ENCODE data around the gene ABCC8.

ABCC8 gene

DNA sequence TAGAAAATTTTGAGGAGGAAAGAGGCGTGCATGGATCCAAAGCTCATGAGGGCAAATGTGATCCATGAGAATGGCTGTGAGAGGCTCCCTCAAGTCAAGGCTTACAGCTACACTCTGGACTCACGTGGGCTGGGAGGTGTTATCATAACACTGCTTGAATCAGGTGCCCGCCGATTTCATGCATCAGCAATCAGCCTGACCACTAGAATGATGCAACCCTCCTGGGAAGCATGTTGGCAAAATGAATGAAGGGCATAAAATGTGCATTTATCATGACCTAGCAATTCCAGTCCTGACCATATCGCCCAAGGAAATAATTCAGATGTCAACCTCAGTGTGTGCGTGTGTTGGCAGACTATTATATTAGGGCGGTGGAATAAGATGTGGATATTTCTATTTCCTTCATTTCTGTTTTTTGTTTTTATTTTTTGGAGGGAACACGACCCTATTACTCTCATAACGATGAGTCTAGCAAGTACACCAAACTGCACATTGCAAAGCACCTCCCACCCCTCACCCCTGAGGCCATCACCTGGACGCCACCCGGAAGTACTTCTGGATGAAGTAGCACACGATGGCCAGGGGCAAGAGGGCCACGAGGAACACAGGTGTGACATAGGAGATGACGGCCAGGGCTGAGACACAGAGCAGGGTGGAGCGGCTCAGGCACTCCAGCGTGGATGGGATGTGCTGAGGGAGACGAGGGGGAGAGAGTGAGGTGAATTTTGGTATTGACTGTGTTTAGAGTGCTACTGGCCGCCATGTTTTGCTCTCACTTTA, 72.5 kb downstream of the ABCC8 start:
- no peak overlapping the region for H3K4me3 ChIP-seq (ENCODE audit: low read depth, low read length)
- TF ChIP-seq CTCF (IDR thresholded peaks at IDR 0.05; ENCODE audit: borderline replicate concordance, insufficient read depth, low read depth, low read length), result no peak

DNA sequence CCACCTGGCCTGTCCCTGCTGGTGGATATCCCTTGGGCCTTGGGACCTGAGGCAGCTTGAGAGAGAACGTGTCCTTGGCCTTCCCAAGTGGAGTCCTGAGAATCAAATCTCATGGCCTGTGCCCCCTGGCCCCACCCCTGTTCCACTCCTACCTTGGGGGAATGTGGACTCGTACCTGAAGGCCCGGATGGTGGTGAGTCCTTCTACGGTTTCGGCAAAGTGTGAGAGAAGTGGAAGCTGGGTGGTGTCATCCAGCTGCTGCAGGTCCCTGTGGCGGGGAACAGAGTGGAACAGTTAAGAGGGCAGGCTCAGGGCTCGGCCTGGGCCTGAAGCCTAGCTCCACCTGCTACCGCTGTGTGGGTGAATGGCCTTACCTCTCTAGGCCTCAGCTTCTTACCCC, 74.2 kb downstream of the ABCC8 start:
- TF ChIP-seq CTCF (IDR thresholded peaks at IDR 0.05; ENCODE audit: borderline replicate concordance, insufficient read depth, low read depth, low read length), result no peak
- no peak overlapping the region for H3K4me3 ChIP-seq (ENCODE audit: low read depth, low read length)

DNA sequence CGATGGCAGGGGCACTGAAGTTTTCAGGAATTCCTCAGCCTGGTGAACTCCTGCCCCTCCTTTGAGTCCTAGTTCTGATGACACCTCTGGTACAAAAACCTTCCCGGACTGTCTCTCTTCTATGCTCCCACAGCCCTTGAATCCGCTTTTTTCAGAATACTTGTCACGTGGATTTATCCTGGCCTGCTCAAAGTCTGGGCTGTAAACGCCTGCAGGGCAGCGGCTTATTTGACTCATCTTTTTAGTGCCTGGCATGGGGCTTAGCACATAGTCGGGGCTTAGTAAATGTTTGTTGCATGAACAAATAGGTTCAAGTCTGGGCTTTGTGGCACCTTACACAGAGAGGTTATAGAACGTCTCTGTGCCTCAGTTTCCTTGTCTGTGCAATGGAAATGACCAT, 74.8 kb downstream of the ABCC8 start:
- TF ChIP-seq CTCF (IDR thresholded peaks at IDR 0.05; ENCODE audit: borderline replicate concordance, insufficient read depth, low read depth, low read length), result no peak
- no peak overlapping the region for H3K4me3 ChIP-seq (ENCODE audit: low read depth, low read length)

DNA sequence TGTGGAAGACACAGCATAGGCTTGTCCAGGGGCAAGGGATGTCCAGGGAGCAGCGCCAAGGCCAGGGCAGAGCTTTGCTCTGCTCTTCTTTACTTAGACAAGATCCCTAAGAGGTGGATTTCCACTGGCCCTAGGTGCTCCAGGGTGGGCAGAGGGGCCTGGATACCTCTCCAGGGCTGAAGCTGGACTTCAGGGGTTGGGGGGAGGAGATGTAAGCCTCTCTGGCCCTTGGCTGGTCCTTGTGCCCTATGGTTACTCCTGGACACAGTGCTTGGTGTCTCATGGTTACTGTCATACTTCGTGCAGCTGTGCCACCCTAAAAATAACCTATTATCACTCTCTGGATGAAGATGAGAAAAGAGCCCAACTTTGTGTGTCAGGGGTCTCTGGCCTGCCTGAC, 75.3 kb downstream of the ABCC8 start:
- TF ChIP-seq CTCF (IDR thresholded peaks at IDR 0.05; ENCODE audit: borderline replicate concordance, insufficient read depth, low read depth, low read length), result no peak
- H3K4me3 ChIP-seq (ENCODE audit: low read depth, low read length), result no peak overlapping the region

GRCh38 chr11:17400048-17400775, 76.4 kb downstream of the ABCC8 start:
- no peak overlapping the region for H3K4me3 ChIP-seq (ENCODE audit: low read depth, low read length)
- TF ChIP-seq CTCF (IDR thresholded peaks at IDR 0.05; ENCODE audit: borderline replicate concordance, insufficient read depth, low read depth, low read length), result no peak

GRCh38 chr11:17399236-17399635, 77.4 kb downstream of the ABCC8 start:
- no peak overlapping the region for H3K4me3 ChIP-seq (ENCODE audit: low read depth, low read length)
- no peak for TF ChIP-seq CTCF (IDR thresholded peaks at IDR 0.05; ENCODE audit: borderline replicate concordance, insufficient read depth, low read depth, low read length)

Data from GM12875 (cell line).